ENCODE data around the gene TESK2. TPM values are rescaled to one million over a fixed set of nuclear protein-coding genes. Genes with fewer than 3 reads are reported as not detected.
"Not testable (repeated sequence)": the region's sequence is repeated elsewhere in the genome, so short reads cannot be mapped to it uniquely, and the experiment has no call there.

TESK2 gene
- total RNA-seq, 6 donors from 2014 or later, result 2.3 to 7.4 (median 5.7) TPM

- no peak for ATAC-seq (ENCODE audit: low FRiP score in 2 of 2)
- Histone ChIP-seq H3K4me3 (no peak overlapping the region), H3K36me3 (peaks cover 37 to 75% (median 58%) of the 10 kb centered on the region in 4 donors), H3K9me3 (no peaks in the 10 kb centered on the region), H3K27ac (peak overlapping the region in 2 of 4 donors; percentile 24 to 35), H3K4me1 (peaks cover 25 to 36% (median 32%) of the 10 kb centered on the region in 4 donors), H3K27me3 (no peaks in the 10 kb centered on the region)
- WGBS, 2 donors, result 58 to 64% methylated on average over 3 of the region's 3 CpGs
- DNase-seq, result no peak
- TF ChIP-seq POLR2A (IDR thresholded peaks at IDR 0.05), result no peak
Observed at GRCh38 chr1:45516036-45516435, 25.1 kb upstream of the TESK2 start.

GRCh38 chr1:45513532-45514260, 22.7 kb upstream of the TESK2 start:
- H3K4me1 ChIP-seq, result peaks cover 18 to 33% (median 24%) of the 10 kb centered on the region in 4 donors
- ATAC-seq (ENCODE audit: low FRiP score in 2 of 2); H3K4me3 ChIP-seq; H3K27me3 ChIP-seq; H3K9me3 ChIP-seq: not testable (repeated sequence)
- H3K36me3 ChIP-seq, result peaks cover 50 to 97% (median 76%) of the 10 kb centered on the region in 4 donors
- peak in 1 of 2 donors; percentile 43 for DNase-seq
- 60 to 69% methylated on average over 9 of the region's 9 CpGs for WGBS, 2 donors
- H3K27ac ChIP-seq, result peak overlapping the region in 3 of 4 donors; percentile 4 to 49 (median 43)

GRCh38 chr1:45512641-45513054, 21.7 kb upstream of the TESK2 start:
- peak overlapping the region in 1 of 4 donors; percentile 9 for H3K27ac ChIP-seq
- peak in 1 of 2 donors; percentile 73 for DNase-seq
- peaks cover 46 to 93% (median 76%) of the 10 kb centered on the region in 4 donors for H3K36me3 ChIP-seq
- H3K4me3 ChIP-seq, result no peak overlapping the region
- H3K9me3 ChIP-seq, result no peaks in the 10 kb centered on the region
- 96 to 100% methylated on average over 1 of the region's 1 CpG for WGBS, 2 donors
- TF ChIP-seq CTCF (IDR thresholded peaks at IDR 0.05) (peak; percentile 48 to 68 (median 56)), POLR2A (IDR thresholded peaks at IDR 0.05) (no peak)
- no peaks in the 10 kb centered on the region for H3K27me3 ChIP-seq
- peak; percentile 74 to 77 for ATAC-seq (ENCODE audit: low FRiP score in 2 of 2)
- peaks cover 17 to 34% (median 28%) of the 10 kb centered on the region in 4 donors for H3K4me1 ChIP-seq

- no peak for TF ChIP-seq POLR2A (IDR thresholded peaks at IDR 0.05)
- no peak for TF ChIP-seq EP300 (IDR thresholded peaks at IDR 0.05)
- TF ChIP-seq POLR2AphosphoS5 (IDR thresholded peaks at IDR 0.05), result no peak
- no peak for TF ChIP-seq CTCF (IDR thresholded peaks at IDR 0.05)
- 91 to 93% methylated on average over 4 of the region's 4 CpGs for WGBS, 2 donors
- Histone ChIP-seq H3K9me3 (no peaks in the 10 kb centered on the region), H3K36me3 (peaks cover 36 to 79% (median 63%) of the 10 kb centered on the region in 4 donors), H3K27me3 (no peaks in the 10 kb centered on the region), H3K27ac (no peak overlapping the region), H3K4me3 (no peak overlapping the region), H3K4me1 (peaks cover 11 to 22% (median 17%) of the 10 kb centered on the region in 4 donors)
- no peak for DNase-seq
- ATAC-seq (ENCODE audit: low FRiP score in 2 of 2), result no peak
Observed at GRCh38 chr1:45510972-45511527, 20.1 kb upstream of the TESK2 start.

- 62 to 63% methylated on average over 9 of the region's 9 CpGs for WGBS, 2 donors
- Histone ChIP-seq H3K27me3 (no peaks in the 10 kb centered on the region), H3K27ac (peak overlapping the region in 3 of 4 donors; percentile 20 to 50 (median 28)), H3K9me3 (no peaks in the 10 kb centered on the region), H3K4me1 (peaks cover 11 to 20% (median 15%) of the 10 kb centered on the region in 4 donors), H3K36me3 (peaks cover 33 to 72% (median 57%) of the 10 kb centered on the region in 4 donors), H3K4me3 (no peak overlapping the region)
- no peak for ATAC-seq (ENCODE audit: low FRiP score in 2 of 2)
- TF ChIP-seq CTCF (IDR thresholded peaks at IDR 0.05) (no peak), POLR2A (IDR thresholded peaks at IDR 0.05) (no peak), EP300 (IDR thresholded peaks at IDR 0.05) (no peak), POLR2AphosphoS5 (IDR thresholded peaks at IDR 0.05) (no peak)
- no peak for DNase-seq
Observed at GRCh38 chr1:45510036-45510971, 19.3 kb upstream of the TESK2 start.
